ENCODE data around the gene TRAK1.

TRAK1 gene

GRCh38 chr3:42110631-42111030 lies 19.5 kb downstream of the TRAK1 start:
- TF ChIP-seq REST (IDR thresholded peaks at IDR 0.05; ENCODE audit: insufficient replicate concordance, low read depth) (no peak), CTCF (IDR thresholded peaks at IDR 0.05; ENCODE audit: insufficient read depth, low read length) (no peak), POLR2AphosphoS5 (IDR thresholded peaks at IDR 0.05; ENCODE audit: low read depth) (no peak), SPI1 (IDR thresholded peaks at IDR 0.05; ENCODE audit: borderline replicate concordance, low read depth) (no peak), GABPA (IDR thresholded peaks at IDR 0.05; ENCODE audit: low read depth) (no peak)
- H3K27me3 ChIP-seq (ENCODE audit: insufficient read depth, poor library complexity, severe bottlenecking) = no peaks in the 10 kb centered on the region
- DNase-seq (ENCODE audit: low read depth in 1 of 2, low spot score in 1 of 2) = no peak
- H3K4me3 ChIP-seq (replicated peaks; ENCODE audit: insufficient read depth, low read length) = no peak overlapping the region
- no peak overlapping the region for H3K27ac ChIP-seq (replicated peaks)

- no peak overlapping the region for H3K4me3 ChIP-seq (replicated peaks; ENCODE audit: insufficient read depth, low read length)
- 0 out of 2 replicates have a peak overlapping the region, but pooled peaks have one; percentile 7 for H3K27ac ChIP-seq (replicated peaks)
- DNase-seq (ENCODE audit: low read depth in 1 of 2, low spot score in 1 of 2) = peak in 1 of 2 experiments; percentile 43
- no peaks in the 10 kb centered on the region for H3K27me3 ChIP-seq (ENCODE audit: insufficient read depth, poor library complexity, severe bottlenecking)
- no peak for TF ChIP-seq POLR2AphosphoS5 (IDR thresholded peaks at IDR 0.05; ENCODE audit: low read depth)
- TF ChIP-seq GABPA (IDR thresholded peaks at IDR 0.05; ENCODE audit: low read depth) = no peak
- no peak for TF ChIP-seq REST (IDR thresholded peaks at IDR 0.05; ENCODE audit: insufficient replicate concordance, low read depth)
- TF ChIP-seq CTCF (IDR thresholded peaks at IDR 0.05; ENCODE audit: insufficient read depth, low read length) = no peak
- TF ChIP-seq SPI1 (IDR thresholded peaks at IDR 0.05; ENCODE audit: borderline replicate concordance, low read depth) = peak; percentile 45; the same call in 1 of the 2 replicates
These were observed 23.1 kb downstream of the TRAK1 start for GRCh38 chr3:42114130-42114725.

GRCh38 chr3:42115215-42115614 lies 24.1 kb downstream of the TRAK1 start:
- no peak for DNase-seq (ENCODE audit: low read depth in 1 of 2, low spot score in 1 of 2)
- no peaks in the 10 kb centered on the region for H3K27me3 ChIP-seq (ENCODE audit: insufficient read depth, poor library complexity, severe bottlenecking)
- TF ChIP-seq REST (IDR thresholded peaks at IDR 0.05; ENCODE audit: insufficient replicate concordance, low read depth) (no peak), POLR2AphosphoS5 (IDR thresholded peaks at IDR 0.05; ENCODE audit: low read depth) (no peak), GABPA (IDR thresholded peaks at IDR 0.05; ENCODE audit: low read depth) (no peak), CTCF (IDR thresholded peaks at IDR 0.05; ENCODE audit: insufficient read depth, low read length) (no peak), SPI1 (IDR thresholded peaks at IDR 0.05; ENCODE audit: borderline replicate concordance, low read depth) (no peak)
- H3K4me3 ChIP-seq (replicated peaks; ENCODE audit: insufficient read depth, low read length) = no peak overlapping the region
- H3K27ac ChIP-seq (replicated peaks) = no peak overlapping the region
